MM.1S (cell line): ENCODE results near the gene PLPP3.

Experiments
- DNase-seq: peaks from one replicate; pipeline ENCODE4 v3.0.0-alpha.2; 2015
- H2AFZ ChIP-seq: fragments of 300-600 bp; sonication (generic); 2 replicates; pipeline ENCODE4 v1.6.0; 2016; ENCODE audit warnings: antibody characterized with exemption, low read length
- H3F3A ChIP-seq: fragments of 300-600 bp; sonication (generic); 2 replicates; pipeline ENCODE4 v1.6.1; 2016; ENCODE audit warnings: mild to moderate bottlenecking, antibody characterized with exemption, low read length, moderate library complexity, mixed read lengths; ENCODE audit not compliant: insufficient read depth
- H3K27ac ChIP-seq: fragments of 300-600 bp; sonication (generic); 2 replicates; pipeline ENCODE4 v1.5.1; 2016; ENCODE audit warnings: mild to moderate bottlenecking, low read length
- H3K27me3 ChIP-seq: fragments of 300-600 bp; sonication (generic); replicated peaks from 2 replicates; pipeline ENCODE4 v1.6.0; 2016; ENCODE audit warnings: low read length; ENCODE audit not compliant: insufficient read depth
- H3K36me3 ChIP-seq: fragments of 300-600 bp; sonication (generic); replicated peaks from 2 replicates; pipeline ENCODE4 v1.6.1; 2016; ENCODE audit warnings: mild to moderate bottlenecking, low read length, mixed read lengths; ENCODE audit not compliant: insufficient read depth
- H3K4me1 ChIP-seq: fragments of 300-600 bp; sonication (generic); 2 replicates; pipeline ENCODE4 v1.6.1; 2016; ENCODE audit warnings: low read length, mixed read lengths
- H3K4me2 ChIP-seq: fragments of 300-600 bp; sonication (generic); 2 replicates; pipeline ENCODE4 v1.6.0; 2016; ENCODE audit warnings: low read depth, low read length
- H3K4me3 ChIP-seq: fragments of 300-600 bp; sonication (generic); 2 replicates; pipeline ENCODE4 v1.5.1; 2016; ENCODE audit warnings: low read length, mixed read lengths
- H3K79me2 ChIP-seq: fragments of 300-600 bp; sonication (generic); 2 replicates; pipeline ENCODE4 v1.6.1; 2016; ENCODE audit warnings: mixed run types, low read length, mixed read lengths
- H3K9ac ChIP-seq: fragments of 300-600 bp; sonication (generic); 2 replicates; pipeline ENCODE4 v1.6.1; 2016; ENCODE audit warnings: low read length, mixed read lengths
- H3K9me2 ChIP-seq: fragments of 300-600 bp; sonication (generic); replicated peaks from 2 replicates; pipeline ENCODE4 v1.6.1; 2016; ENCODE audit warnings: mild to moderate bottlenecking, low read length, mixed read lengths; ENCODE audit not compliant: insufficient read depth
- H3K9me3 ChIP-seq: fragments of 300-600 bp; sonication (generic); replicated peaks from 2 replicates; pipeline ENCODE4 v1.6.1; 2016; ENCODE audit warnings: mild to moderate bottlenecking, low read length, mixed read lengths; ENCODE audit not compliant: insufficient read depth
- H4K20me1 ChIP-seq: fragments of 300-600 bp; sonication (generic); 2 replicates; pipeline ENCODE4 v1.6.1; 2016; ENCODE audit warnings: mild to moderate bottlenecking, low read length, moderate library complexity, mixed read lengths; ENCODE audit not compliant: insufficient read depth
- EZH2 ChIP-seq: fragments of 300-600 bp; sonication (generic); optimal IDR thresholded peaks from 2 replicates; pipeline ENCODE3; 2017; ENCODE audit warnings: low read depth, mild to moderate bottlenecking, antibody characterized with exemption, low read length, mixed read lengths
- EZH2phosphoT487 ChIP-seq: fragments of 300-600 bp; sonication (generic); IDR thresholded peaks from 2 replicates; pipeline ENCODE4 v1.6.1; 2018; ENCODE audit warnings: antibody characterized with exemption, low read length
- TF ChIP-seq, protein P1 (sequence below): fragments of 300-600 bp; sonication (generic); IDR thresholded peaks from 2 replicates; pipeline ENCODE4 v1.5.1; 2016; ENCODE audit warnings: antibody characterized with exemption, low read length, mixed read lengths

PLPP3 gene

DNA sequence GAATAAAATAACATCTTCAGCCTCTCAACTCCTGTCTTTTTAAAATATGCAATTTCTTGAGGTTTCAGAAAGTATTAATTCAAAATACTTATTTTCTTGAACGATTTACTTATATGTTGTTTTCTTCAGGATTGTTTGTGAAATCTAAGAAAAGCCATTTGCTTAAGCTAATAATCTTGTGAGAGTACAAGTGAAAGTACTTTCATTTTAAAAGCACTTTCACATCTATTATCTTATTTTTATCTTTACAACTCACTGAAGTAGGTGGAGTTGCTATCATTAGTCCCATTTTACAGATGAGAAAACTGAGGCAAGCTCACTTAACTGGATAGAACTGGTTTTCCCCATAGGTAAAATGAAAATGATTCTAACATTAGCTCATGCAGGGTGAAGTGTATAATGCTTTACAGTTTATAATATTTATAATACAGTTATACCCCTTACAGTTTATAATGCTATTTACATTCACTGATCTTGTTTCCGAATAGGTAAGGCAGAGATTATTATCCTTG is 4.7 kb upstream of the PLPP3 start:
- DNase-seq = no peak
- peaks cover 3% of the 10 kb centered on the region; the same call in 1 of the 2 replicates for H3K4me1 ChIP-seq
- H3K79me2 ChIP-seq = no peaks in the 10 kb centered on the region
- H3K27me3 ChIP-seq = peaks cover 3% of the 10 kb centered on the region; the same call in 1 of the 2 replicates
- H3K9ac ChIP-seq = no peak overlapping the region
- H3K4me2 ChIP-seq = no peak overlapping the region
- no peaks in the 10 kb centered on the region for H3K36me3 ChIP-seq
- no peak overlapping the region for H3K27ac ChIP-seq
- H3K4me3 ChIP-seq = no peak overlapping the region
- no peaks in the 10 kb centered on the region for H3K9me2 ChIP-seq
- no peaks in the 10 kb centered on the region for H3F3A ChIP-seq
- H3K9me3 ChIP-seq = no peaks in the 10 kb centered on the region
- H2AFZ ChIP-seq = no peak overlapping the region
- TF ChIP-seq, protein P1, sequence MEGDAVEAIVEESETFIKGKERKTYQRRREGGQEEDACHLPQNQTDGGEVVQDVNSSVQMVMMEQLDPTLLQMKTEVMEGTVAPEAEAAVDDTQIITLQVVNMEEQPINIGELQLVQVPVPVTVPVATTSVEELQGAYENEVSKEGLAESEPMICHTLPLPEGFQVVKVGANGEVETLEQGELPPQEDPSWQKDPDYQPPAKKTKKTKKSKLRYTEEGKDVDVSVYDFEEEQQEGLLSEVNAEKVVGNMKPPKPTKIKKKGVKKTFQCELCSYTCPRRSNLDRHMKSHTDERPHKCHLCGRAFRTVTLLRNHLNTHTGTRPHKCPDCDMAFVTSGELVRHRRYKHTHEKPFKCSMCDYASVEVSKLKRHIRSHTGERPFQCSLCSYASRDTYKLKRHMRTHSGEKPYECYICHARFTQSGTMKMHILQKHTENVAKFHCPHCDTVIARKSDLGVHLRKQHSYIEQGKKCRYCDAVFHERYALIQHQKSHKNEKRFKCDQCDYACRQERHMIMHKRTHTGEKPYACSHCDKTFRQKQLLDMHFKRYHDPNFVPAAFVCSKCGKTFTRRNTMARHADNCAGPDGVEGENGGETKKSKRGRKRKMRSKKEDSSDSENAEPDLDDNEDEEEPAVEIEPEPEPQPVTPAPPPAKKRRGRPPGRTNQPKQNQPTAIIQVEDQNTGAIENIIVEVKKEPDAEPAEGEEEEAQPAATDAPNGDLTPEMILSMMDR = no peak
- TF ChIP-seq EZH2 (no peak), EZH2phosphoT487 (no peak)
- no peaks in the 10 kb centered on the region for H4K20me1 ChIP-seq

DNA sequence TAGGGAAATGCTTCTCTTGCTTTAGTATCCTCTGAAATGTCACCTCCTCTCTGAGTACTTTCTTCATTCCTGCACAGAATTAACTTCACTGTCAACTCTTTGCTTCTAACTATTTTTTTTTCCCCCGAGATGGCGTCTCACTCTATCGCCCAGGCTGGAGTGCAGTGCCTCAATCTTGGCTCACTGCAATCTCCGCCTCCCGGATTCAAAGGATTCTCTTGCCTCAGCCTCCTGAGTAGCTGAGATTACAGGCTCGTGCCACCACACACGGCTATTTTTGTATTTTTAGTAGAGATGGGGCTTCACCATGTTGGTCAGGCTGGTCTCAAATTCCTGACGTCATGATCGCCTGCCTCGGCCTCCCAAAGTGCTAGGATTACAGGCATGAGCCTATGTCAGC is 1.4 kb upstream of the PLPP3 start:
- no peak overlapping the region for H2AFZ ChIP-seq
- no peaks in the 10 kb centered on the region for H3K9me3 ChIP-seq
- DNase-seq = no peak
- no peak overlapping the region for H3K9ac ChIP-seq
- H3K9me2 ChIP-seq = no peaks in the 10 kb centered on the region
- H3K36me3 ChIP-seq = no peaks in the 10 kb centered on the region
- H3K4me3 ChIP-seq = no peak overlapping the region
- H4K20me1 ChIP-seq = no peaks in the 10 kb centered on the region
- H3K27me3 ChIP-seq = peaks cover 3% of the 10 kb centered on the region; the same call in 1 of the 2 replicates
- H3K27ac ChIP-seq = no peak overlapping the region
- H3K79me2 ChIP-seq = no peaks in the 10 kb centered on the region
- H3F3A ChIP-seq = no peaks in the 10 kb centered on the region
- no peak for TF ChIP-seq EZH2
- TF ChIP-seq, protein P1 = no peak
- no peak for TF ChIP-seq EZH2phosphoT487
- H3K4me1 ChIP-seq = peaks cover 6% of the 10 kb centered on the region; the same call in 1 of the 2 replicates
- H3K4me2 ChIP-seq = no peak overlapping the region

DNA sequence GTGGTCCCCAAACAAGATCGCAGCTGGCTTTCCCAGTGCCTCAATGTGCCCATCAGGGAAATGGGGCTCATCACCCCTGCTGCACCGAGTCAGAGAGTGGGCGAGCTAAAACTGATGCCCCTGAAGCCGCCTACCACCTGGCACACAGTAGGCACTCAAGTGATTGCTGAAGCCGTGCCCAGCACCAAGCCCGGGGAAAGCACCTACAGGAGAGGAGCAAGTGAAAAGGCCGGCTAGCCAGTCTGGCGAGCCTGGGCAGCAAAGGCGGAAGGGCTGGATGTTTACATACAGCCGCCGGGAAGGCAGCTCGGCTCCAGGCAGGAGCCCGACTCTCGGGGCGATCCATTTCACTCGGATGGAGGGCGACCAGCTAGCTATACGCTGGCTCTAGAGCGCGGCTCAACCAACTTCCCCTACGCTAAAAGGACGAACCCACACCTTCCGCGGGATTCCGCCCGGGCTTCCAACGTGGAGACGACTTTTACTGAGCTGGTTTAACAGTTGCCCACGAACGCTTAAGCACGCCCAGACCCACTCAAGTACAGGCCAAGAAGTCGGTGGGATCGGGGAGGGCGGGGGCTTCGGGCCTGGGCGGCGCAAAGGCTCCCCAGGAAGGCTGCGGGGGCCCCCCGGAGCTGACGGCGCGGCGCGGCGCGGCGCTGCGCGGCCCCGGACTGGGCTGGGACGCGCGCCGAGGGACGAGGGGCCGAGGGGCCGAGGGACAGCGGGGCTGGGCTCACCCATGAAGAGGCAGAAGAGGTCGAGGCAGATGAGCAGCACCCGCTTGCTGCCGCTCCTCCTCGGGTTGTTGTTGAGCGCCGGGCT is 1.0 kb downstream of the PLPP3 start:
- Histone ChIP-seq H3K36me3 (no peaks in the 10 kb centered on the region), H3K79me2 (no peaks in the 10 kb centered on the region), H3K27me3 (no peaks in the 10 kb centered on the region; the same call in 1 of the 2 replicates), H4K20me1 (no peaks in the 10 kb centered on the region), H3K9me2 (no peaks in the 10 kb centered on the region), H3K4me2 (peak overlapping the region; percentile 71), H3K4me1 (peaks cover 6% of the 10 kb centered on the region; the same call in 1 of the 2 replicates), H2AFZ (peak overlapping the region; percentile 85), H3K27ac (no peak overlapping the region), H3K9me3 (no peaks in the 10 kb centered on the region), H3K4me3 (peak overlapping the region; percentile 65), H3K9ac (peak overlapping the region; percentile 35; the same call in 1 of the 2 replicates), H3F3A (no peaks in the 10 kb centered on the region)
- TF ChIP-seq EZH2 = no peak
- no peak for TF ChIP-seq EZH2phosphoT487
- TF ChIP-seq, protein P1 = no peak
- DNase-seq = peak; percentile 22
